Kidney capillary endothelial cell (primary cell): ENCODE measurements around the gene GC.
"Not testable (repeated sequence)": the region's sequence is repeated elsewhere in the genome, so short reads cannot be mapped to it uniquely, and the experiment has no call there.

Experiments
- DNase-seq: peaks from one replicate; pipeline ENCODE4 v3.0.0-alpha.2; 2018; ENCODE audit warnings: low spot score

The GC gene

DNA sequence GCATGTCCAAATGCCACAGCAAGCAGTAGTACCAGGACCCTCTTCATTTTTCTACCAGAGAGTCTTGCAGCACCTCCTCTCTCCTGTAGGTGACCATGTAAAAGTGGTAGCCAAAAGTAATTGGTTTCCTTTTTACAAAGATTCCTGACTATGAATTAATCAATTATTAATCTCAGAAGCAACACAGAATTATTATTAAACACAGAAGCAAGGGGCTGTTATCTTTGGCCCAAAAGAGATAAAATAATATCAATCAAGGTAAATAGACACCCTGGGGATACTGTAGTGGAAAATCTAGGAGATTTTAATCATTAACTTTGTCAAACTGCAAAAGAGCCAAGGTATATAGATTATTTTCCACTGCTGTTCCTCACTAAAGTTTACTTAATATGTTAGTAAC is at the start of gene GC:
TSS of gene GC (minus strand) at position 108 of the 400 bp plus-strand sequence. CDS start at position 47, 61 bp downstream.
- DNase-seq: no peak

DNA sequence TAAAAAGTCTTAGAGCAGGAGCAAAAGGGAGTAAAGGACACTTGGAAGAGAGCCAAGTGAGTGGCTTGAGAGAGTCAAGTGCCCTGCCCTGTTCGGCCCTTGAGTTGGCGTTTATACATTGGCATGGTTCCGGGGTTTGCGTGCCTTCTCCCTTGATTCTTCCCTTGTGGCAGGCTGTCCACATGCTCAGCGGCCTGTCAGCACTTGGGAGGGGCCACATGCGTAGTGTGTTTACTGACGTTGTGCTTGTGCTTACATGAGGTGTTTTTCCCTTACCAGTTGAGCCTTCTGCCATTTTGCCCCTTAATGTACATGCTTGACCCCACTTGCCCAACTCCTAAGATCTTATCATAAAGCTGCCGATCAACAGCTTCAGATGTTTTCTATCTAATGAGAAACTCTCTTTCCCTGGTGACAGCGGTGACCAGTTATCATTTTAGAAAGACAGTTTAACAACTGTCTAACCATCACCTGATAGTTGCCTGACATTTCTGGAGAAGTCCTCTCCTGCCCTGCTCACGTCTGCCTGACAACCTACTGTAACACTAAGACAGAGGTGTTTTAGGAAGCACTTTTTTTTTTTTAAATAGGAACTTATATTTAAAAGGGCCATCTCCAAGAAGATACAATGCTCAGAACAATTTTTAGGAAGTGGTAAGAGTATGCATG is 49.5 kb upstream of the GC start:
- no peak for DNase-seq

- no peak for DNase-seq
Observed at GRCh38 chr4:71832049-71832448, 48.2 kb upstream of the GC start.

DNA sequence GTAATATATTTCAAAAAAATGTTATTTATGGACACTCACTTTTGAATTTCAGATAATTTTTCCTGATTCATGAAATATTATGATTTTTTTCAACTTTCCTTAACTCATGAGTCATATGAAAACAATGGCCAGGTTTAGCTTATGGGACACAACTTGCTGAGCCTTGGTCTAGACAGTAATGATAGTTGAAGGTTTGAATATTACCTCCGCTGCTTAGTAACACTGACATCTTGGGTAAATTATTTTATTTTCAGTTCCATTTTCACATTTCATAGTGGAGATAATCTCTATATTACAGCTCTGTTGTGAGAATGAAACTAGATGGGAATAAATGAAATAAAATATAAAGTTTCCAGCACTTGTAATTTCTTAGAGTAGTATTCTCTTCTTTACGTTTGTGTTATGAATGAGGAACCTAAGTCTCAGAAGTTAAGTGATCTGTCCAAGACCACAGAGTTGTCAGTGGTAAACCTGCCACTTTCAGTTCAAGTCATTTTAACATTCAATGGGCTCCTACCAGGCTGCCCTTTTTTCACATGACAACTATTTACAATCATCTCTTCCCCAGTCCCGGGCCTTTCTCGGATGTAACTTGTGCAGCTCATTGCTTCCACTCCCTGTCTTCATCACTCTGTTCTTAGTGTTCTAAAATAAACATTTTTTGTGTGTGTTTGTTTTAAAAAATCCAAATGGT is 46.8 kb upstream of the GC start:
- no peak for DNase-seq

DNA sequence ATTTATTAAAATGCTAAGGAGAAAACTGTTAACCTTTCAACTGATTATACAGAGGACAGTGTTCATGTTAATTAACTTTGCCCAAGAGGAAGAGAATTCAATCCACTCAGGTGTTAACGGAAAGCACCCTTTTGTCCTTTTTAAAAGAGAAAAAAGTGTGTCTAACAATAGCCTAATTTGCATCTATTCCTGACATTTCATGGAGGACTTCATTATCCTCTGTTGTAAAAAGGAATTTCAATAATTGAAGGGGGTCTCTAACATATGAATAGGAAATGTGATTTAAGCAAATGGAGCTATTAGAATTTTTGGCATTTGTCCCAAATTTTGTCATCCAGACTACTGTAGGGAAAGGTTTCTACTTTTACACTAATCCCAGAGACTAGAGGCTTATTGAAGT is 44.6 kb upstream of the GC start:
- DNase-seq: no peak

- no peak for DNase-seq
Observed at GRCh38 chr4:71827826-71828225, 43.9 kb upstream of the GC start.

DNA sequence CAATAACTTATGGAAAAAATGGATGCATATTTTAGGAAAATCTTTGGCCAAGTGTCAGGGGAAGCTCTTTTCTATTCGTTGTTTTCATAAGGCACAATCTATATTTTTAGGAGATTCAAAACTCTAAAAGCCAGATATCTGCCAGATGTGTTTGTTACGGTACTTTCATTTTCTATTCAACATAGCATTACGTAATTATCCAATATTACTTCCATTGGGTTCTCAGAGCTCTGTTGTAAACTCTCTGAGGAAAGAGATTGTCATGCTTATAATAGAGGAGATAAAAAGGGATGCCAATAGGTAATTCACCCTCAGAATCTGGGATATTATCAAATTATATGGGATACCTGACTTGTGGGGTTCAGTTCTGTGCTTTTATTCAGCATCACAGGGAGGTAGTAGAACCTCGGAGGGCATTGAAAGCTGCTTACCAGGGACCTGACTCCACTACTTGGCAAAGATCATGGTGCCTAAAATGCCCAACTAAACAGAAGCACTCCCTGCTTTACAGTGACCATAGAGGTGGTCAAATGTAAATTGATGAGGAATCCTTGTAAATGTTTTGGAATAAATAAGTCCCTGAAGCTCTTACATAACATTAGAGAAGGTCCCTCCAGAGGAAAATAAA is 32.9 kb upstream of the GC start:
- no peak for DNase-seq

- no peak for DNase-seq
Observed at GRCh38 chr4:71814433-71814832, 30.6 kb upstream of the GC start.

GRCh38 chr4:71809805-71810204 is 25.9 kb upstream of the GC start:
- not testable (repeated sequence) for DNase-seq

DNA sequence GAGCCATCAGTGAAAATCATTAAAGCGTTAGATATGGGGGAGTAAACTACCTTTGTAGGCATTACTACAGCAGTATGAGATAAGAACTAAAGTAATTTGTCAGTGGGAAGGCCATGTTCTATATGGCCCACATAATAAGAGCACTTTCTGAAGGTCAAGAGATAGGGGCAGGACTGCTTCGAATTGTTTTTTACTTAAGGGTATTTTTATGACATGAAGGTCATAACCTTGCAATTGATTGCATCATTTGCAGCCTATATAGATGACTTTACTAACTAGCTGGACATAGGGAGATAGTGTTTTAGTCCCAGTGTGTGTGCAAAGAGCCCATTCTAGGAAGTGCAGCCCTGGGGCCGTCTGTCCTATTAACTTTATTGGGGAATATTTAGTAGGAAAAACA is 23.6 kb upstream of the GC start:
- no peak for DNase-seq

GRCh38 chr4:71805230-71805629 is 21.4 kb upstream of the GC start:
- DNase-seq: not testable (repeated sequence)

DNA sequence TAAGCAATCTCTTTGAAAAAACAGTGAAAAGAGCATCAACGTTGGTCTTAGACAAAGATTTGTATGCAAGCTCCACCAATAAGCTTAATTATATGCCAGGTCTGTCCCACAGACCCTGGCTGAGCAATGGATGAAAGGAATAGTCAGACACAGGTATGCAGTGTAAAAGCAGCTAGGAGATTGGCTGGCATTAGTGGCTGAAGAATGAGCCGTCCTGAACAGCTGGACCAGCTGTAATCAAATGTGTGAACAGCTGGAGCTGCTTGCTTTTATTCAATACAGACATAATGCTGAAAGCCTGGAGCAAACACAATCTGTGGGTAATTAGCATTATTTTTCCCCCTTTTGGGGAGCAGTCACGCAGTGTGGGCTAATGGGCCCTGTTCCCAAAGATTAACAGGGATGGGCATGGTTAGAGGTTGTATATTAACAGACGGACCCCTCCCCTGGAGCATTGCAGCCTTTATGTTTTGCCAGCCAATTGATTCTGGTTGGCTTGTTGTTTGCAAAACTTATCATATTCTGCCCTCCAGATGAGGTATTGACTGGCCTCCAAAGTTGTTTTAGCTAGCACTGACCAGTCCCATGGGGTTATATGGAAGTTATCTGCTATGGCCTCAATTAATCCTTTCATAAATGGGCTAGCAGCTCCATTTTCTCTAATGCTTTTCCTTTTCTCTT is 20.3 kb upstream of the GC start:
- DNase-seq: not testable (repeated sequence)

DNA sequence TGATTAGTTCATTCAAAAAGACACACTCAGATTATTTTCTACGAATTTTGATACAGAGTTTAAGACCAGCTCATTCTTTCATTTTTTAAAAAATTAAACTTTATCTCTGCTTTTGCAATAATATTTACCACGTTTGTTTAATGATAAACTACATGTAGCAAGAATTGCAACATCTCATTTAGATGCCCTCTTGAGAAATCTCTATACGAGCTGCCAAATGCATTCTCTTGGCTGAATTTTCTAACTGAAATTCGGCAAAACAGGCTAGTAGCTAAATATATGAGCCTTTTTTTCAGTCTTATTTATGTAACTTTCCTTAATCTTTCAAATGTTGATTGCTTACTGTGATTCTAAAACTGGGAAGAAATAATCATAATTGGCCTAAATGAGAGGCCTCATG is 2.1 kb upstream of the GC start:
- no peak for DNase-seq

DNA sequence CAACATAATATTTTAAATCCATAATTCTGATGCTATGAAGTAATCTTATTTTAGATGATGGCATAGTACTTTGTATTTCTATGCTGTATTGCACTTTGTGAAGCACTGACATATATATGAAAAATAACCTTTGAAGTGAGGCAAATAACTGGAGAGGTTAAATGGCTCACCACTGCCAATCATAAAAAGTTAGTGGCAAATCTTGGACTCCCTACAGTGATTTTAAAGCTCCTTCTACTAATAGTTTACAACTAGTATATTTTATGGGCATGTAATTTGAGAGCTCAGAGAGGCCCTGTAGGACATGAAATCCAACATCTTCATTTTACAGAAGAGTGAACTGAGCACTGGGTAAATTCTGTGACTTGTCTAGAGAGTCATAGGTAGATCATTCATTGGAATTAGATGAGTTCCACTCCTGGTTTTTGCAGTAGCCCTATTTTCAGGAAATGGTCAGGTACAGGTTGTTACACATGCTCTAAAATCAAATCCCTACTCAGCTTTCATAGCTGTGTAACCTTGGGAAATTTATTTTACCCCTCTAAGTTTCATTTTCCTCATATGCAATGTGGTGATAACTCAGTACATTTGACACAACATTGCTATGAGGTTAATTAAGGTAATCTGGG is 804 bp upstream of the GC start:
- no peak for DNase-seq

- no peak for DNase-seq
Observed at GRCh38 chr4:71777891-71778290, 6.0 kb downstream of the GC start.

- no peak for DNase-seq
Observed at GRCh38 chr4:71775449-71775848, 8.4 kb downstream of the GC start.

GRCh38 chr4:71774136-71774535 is 9.7 kb downstream of the GC start:
- no peak for DNase-seq

GRCh38 chr4:71773004-71773403 is 10.9 kb downstream of the GC start:
- DNase-seq: no peak

DNA sequence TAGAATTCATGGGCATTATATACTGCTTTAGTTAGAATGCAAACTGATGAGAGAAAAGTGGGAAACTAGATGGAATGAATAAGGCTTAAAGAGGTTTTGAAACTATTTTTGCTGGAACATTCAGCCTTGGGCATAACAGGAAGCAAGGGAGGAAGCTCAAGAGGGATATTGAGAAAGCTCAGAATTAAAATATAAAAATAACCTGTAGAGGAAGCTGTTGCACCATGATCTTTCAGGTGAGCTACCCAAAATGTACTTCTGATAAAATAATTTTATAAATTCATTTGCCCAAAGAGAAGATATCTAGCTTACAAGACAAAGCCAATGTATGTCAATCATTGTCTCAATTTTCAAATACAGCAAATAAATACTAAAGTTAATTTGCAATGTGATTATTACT is 11.3 kb downstream of the GC start:
- peak; percentile 3 for DNase-seq

DNA sequence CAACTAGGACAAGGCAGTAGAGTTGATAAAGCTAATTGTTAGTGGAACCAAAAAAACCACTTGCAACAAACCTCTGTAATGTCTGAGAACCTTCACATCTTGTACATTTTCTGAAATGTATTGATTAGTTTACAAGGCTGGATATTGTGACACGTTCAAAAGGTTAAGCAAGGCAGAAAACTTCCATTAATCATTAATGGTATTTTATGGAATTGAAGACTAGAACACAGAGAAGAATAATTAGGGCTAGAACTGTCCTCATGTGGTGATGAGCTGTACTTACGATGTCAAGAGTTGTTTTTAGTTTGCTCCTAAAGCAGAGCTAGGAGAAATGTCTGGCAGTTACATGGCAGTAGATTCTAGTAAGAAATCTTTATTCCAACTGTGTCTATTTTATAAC is 12.3 kb downstream of the GC start:
- DNase-seq: no peak

GRCh38 chr4:71769434-71769833 is 14.4 kb downstream of the GC start:
- no peak for DNase-seq

- no peak for DNase-seq
Observed at GRCh38 chr4:71768123-71768522, 15.8 kb downstream of the GC start.
